ENCODE data around the gene THSD1.
"Not testable (repeated sequence)": the region's sequence is repeated elsewhere in the genome, so short reads cannot be mapped to it uniquely, and the experiment has no call there.

THSD1 gene

GRCh38 chr13:52366291-52366690 is 39.7 kb downstream of the THSD1 start:
- TF ChIP-seq EZH2phosphoT487 (IDR thresholded peaks at IDR 0.05; ENCODE audit: low read depth) (no peak), CTCF (IDR thresholded peaks at IDR 0.05; ENCODE audit: low read depth, low read length) (no peak)
- Histone ChIP-seq H3K27ac (ENCODE audit: low read length) (no peak overlapping the region), H3K79me2 (ENCODE audit: low read length) (no peaks in the 10 kb centered on the region), H3K4me3 (ENCODE audit: low read length) (no peak overlapping the region), H3K27me3 (ENCODE audit: low read depth, low read length) (no peaks in the 10 kb centered on the region), H3K4me1 (ENCODE audit: low read length) (no peaks in the 10 kb centered on the region), H3K9ac (ENCODE audit: low read length) (no peak overlapping the region), H4K20me1 (ENCODE audit: insufficient read depth, low read length) (no peaks in the 10 kb centered on the region), H2AFZ (ENCODE audit: low read depth, low read length) (no peak overlapping the region), H3K36me3 (replicated peaks; ENCODE audit: low read depth, low read length) (no peaks in the 10 kb centered on the region), H3K4me2 (ENCODE audit: low read length) (no peak overlapping the region), H3K9me3 (ENCODE audit: insufficient read depth, low read length) (no peaks in the 10 kb centered on the region)

- H3K4me2 ChIP-seq (ENCODE audit: low read length); H3K9ac ChIP-seq (ENCODE audit: low read length); H2AFZ ChIP-seq (ENCODE audit: low read depth, low read length); H3K36me3 ChIP-seq (replicated peaks; ENCODE audit: low read depth, low read length); H3K79me2 ChIP-seq (ENCODE audit: low read length); H4K20me1 ChIP-seq (ENCODE audit: insufficient read depth, low read length); H3K9me3 ChIP-seq (ENCODE audit: insufficient read depth, low read length); H3K4me1 ChIP-seq (ENCODE audit: low read length); H3K27me3 ChIP-seq (ENCODE audit: low read depth, low read length); H3K4me3 ChIP-seq (ENCODE audit: low read length); H3K27ac ChIP-seq (ENCODE audit: low read length): not testable (repeated sequence)
These were observed 43.6 kb downstream of the THSD1 start for GRCh38 chr13:52362169-52362887.

GRCh38 chr13:52361225-52361624 is 44.7 kb downstream of the THSD1 start:
- Histone ChIP-seq H4K20me1 (ENCODE audit: insufficient read depth, low read length) (no peaks in the 10 kb centered on the region), H3K27me3 (ENCODE audit: low read depth, low read length) (no peaks in the 10 kb centered on the region), H3K4me1 (ENCODE audit: low read length) (no peaks in the 10 kb centered on the region), H3K9me3 (ENCODE audit: insufficient read depth, low read length) (no peaks in the 10 kb centered on the region), H3K79me2 (ENCODE audit: low read length) (no peaks in the 10 kb centered on the region), H3K27ac (ENCODE audit: low read length) (no peak overlapping the region), H3K36me3 (replicated peaks; ENCODE audit: low read depth, low read length) (no peaks in the 10 kb centered on the region), H2AFZ (ENCODE audit: low read depth, low read length) (no peak overlapping the region), H3K4me2 (ENCODE audit: low read length) (no peak overlapping the region), H3K4me3 (ENCODE audit: low read length) (no peak overlapping the region), H3K9ac (ENCODE audit: low read length) (no peak overlapping the region)
- TF ChIP-seq EZH2phosphoT487 (IDR thresholded peaks at IDR 0.05; ENCODE audit: low read depth) (no peak), CTCF (IDR thresholded peaks at IDR 0.05; ENCODE audit: low read depth, low read length) (no peak)

- no peaks in the 10 kb centered on the region for H3K36me3 ChIP-seq (replicated peaks; ENCODE audit: low read depth, low read length)
- peaks cover 8% of the 10 kb centered on the region for H3K27me3 ChIP-seq (ENCODE audit: low read depth, low read length)
- no peak overlapping the region for H2AFZ ChIP-seq (ENCODE audit: low read depth, low read length)
- TF ChIP-seq CTCF (IDR thresholded peaks at IDR 0.05; ENCODE audit: low read depth, low read length) (no peak), EZH2phosphoT487 (IDR thresholded peaks at IDR 0.05; ENCODE audit: low read depth) (no peak)
- H3K4me1 ChIP-seq (ENCODE audit: low read length), result no peaks in the 10 kb centered on the region
- H3K79me2 ChIP-seq (ENCODE audit: low read length), result no peaks in the 10 kb centered on the region
- no peaks in the 10 kb centered on the region for H3K9me3 ChIP-seq (ENCODE audit: insufficient read depth, low read length)
- no peak overlapping the region for H3K4me3 ChIP-seq (ENCODE audit: low read length)
- no peak overlapping the region for H3K4me2 ChIP-seq (ENCODE audit: low read length)
- H3K9ac ChIP-seq (ENCODE audit: low read length), result no peak overlapping the region
- H3K27ac ChIP-seq (ENCODE audit: low read length), result no peak overlapping the region
- no peaks in the 10 kb centered on the region for H4K20me1 ChIP-seq (ENCODE audit: insufficient read depth, low read length)
These were observed 46.4 kb downstream of the THSD1 start for GRCh38 chr13:52359534-52359933.

All from OCI-LY3 (cell line).